H1 (cell line): ENCODE results near the gene HSPA4. TPM values are rescaled to one million over a fixed set of nuclear protein-coding genes. Genes with fewer than 3 reads are reported as not detected.

Experiments used
- CTCF ChIA-PET: fragments of 300-600 bp; sonication (Branson Sonifier 250); formaldehyde crosslinking; loops from one replicate; lab custom pipeline; 2021; ENCODE audit not compliant: partially characterized antibody; lab: Charles Lee
- POLR2A ChIA-PET: fragments of 300-600 bp; sonication (Branson Sonifier 250); formaldehyde crosslinking; loops from one replicate; lab custom pipeline; 2021; ENCODE audit warnings: inconsistent platforms; ENCODE audit not compliant: partially characterized antibody; lab: Charles Lee
- DNase-seq, 2 experiments: peaks; one replicate each; pipeline versions ENCODE4 v3.0.0 to v3.0.0-alpha.2; 2010 to 2022; ENCODE audit warnings: low spot score in 2 of 2, low read depth in 1 of 2, mixed read lengths in 1 of 2
- FAIRE-seq: peaks from 2 replicates; lab custom pipeline; 2011; peaks lifted over from hg19 to GRCh38; lab: Jason Lieb, UNC
- H2AFZ ChIP-seq: 2 replicates; pipeline ENCODE4 v1.8.1; 2012; ENCODE audit warnings: low read length, inconsistent platforms
- H2AK5ac ChIP-seq: 2 replicates; pipeline ENCODE4 v1.6.1; 2013; ENCODE audit warnings: low read depth, low read length
- H2BK120ac ChIP-seq: replicated peaks from 2 replicates; pipeline ENCODE3; 2013; ENCODE audit warnings: low read depth, low read length, inconsistent platforms
- H2BK12ac ChIP-seq: 2 replicates; pipeline ENCODE4 v1.6.1; 2013; ENCODE audit warnings: low read depth, low read length
- H2BK15ac ChIP-seq: 2 replicates; pipeline ENCODE4 v1.6.1; 2013; ENCODE audit warnings: low read length
- H2BK20ac ChIP-seq: 2 replicates; pipeline ENCODE4 v1.6.1; 2013; ENCODE audit warnings: low read length
- H2BK5ac ChIP-seq: 2 replicates; pipeline ENCODE4 v1.6.1; 2013; ENCODE audit warnings: low read depth, low read length
- H3K14ac ChIP-seq: 2 replicates; pipeline ENCODE4 v1.6.1; 2013; ENCODE audit warnings: inconsistent platforms; ENCODE audit not compliant: insufficient read length
- H3K18ac ChIP-seq: 2 replicates; pipeline ENCODE4 v1.6.1; 2013; ENCODE audit warnings: low read length; ENCODE audit errors: extremely low read depth
- H3K23ac ChIP-seq: 2 replicates; pipeline ENCODE4 v1.6.1; 2013; ENCODE audit warnings: inconsistent platforms; ENCODE audit not compliant: insufficient read length
- H3K23me2 ChIP-seq: 2 replicates; pipeline ENCODE4 v1.6.1; 2013; ENCODE audit warnings: low read depth, low read length
- H3K27ac ChIP-seq: 2 replicates; pipeline ENCODE4 v1.6.1; 2011; ENCODE audit warnings: low read depth, low read length, inconsistent platforms
- H3K27me3 ChIP-seq, 4 experiments: replicated peaks in 1 of 4; 1 replicate in 1 of 4; 2 replicates in 3 of 4; pipeline versions ENCODE4 v1.6.1 to v1.8.1; 2011 to 2013; ENCODE audit warnings: low read length in 3 of 4, mild to moderate bottlenecking in 3 of 4, inconsistent platforms in 2 of 4, mixed read lengths in 2 of 4, moderate library complexity in 1 of 4; ENCODE audit not compliant: control insufficient read depth in 3 of 4, insufficient read depth in 3 of 4; ENCODE audit errors: extremely low read depth in 1 of 4
- H3K36me3 ChIP-seq, 4 experiments: 2 replicates each; pipeline versions ENCODE4 v1.6.1 to v1.8.1; 2011 to 2013; ENCODE audit warnings: mild to moderate bottlenecking in 4 of 4, low read length in 3 of 4, moderate library complexity in 2 of 4, control low read depth in 1 of 4, inconsistent platforms in 1 of 4; ENCODE audit not compliant: insufficient read depth in 4 of 4, control insufficient read depth in 2 of 4
- H3K4ac ChIP-seq: replicated peaks from 2 replicates; pipeline ENCODE3; 2013; ENCODE audit warnings: low read length, low read depth, mixed read lengths, inconsistent platforms; ENCODE audit not compliant: insufficient read length
- H3K4me1 ChIP-seq, 4 experiments: replicated peaks in 1 of 4; 1 replicate in 1 of 4; 2 replicates in 3 of 4; pipeline versions ENCODE4 v1.6.1 to v1.8.1; 2011 to 2013; ENCODE audit warnings: low read length in 3 of 4, inconsistent platforms in 2 of 4, mixed read lengths in 1 of 4; ENCODE audit not compliant: insufficient read depth in 4 of 4, control insufficient read depth in 3 of 4
- H3K4me2 ChIP-seq, 2 experiments: 2 replicates each; pipeline versions ENCODE4 v1.6.1 to v1.8.1; 2011 to 2013; ENCODE audit warnings: low read depth in 2 of 2, low read length in 2 of 2, control low read depth in 1 of 2, inconsistent platforms in 1 of 2, mild to moderate bottlenecking in 1 of 2; ENCODE audit not compliant: insufficient read depth in 1 of 2
- H3K4me3 ChIP-seq, 4 experiments: fragments of 200-600, 300-600 bp in 1 of 4; sonication (generic), shearing (Covaris generic), sonication (Bioruptor Twin) in 1 of 4; 2 replicates each; pipeline versions ENCODE4 v1.5.1 to v1.8.1; 2011 to 2016; ENCODE audit warnings: low read length in 4 of 4, low read depth in 3 of 4, control low read depth in 2 of 4, inconsistent platforms in 2 of 4, mild to moderate bottlenecking in 2 of 4, mixed read lengths in 1 of 4, moderate library complexity in 1 of 4; ENCODE audit not compliant: insufficient read depth in 2 of 4; ENCODE audit errors: extremely low read depth in 1 of 4
- H3K56ac ChIP-seq: replicated peaks from 2 replicates; pipeline ENCODE3; 2013; ENCODE audit warnings: low read depth, mild to moderate bottlenecking, mixed read lengths, low read length, inconsistent platforms; ENCODE audit not compliant: insufficient read length
- H3K79me1 ChIP-seq: 2 replicates; pipeline ENCODE4 v1.6.1; 2013; ENCODE audit warnings: low read depth, low read length, control low read depth
- H3K79me2 ChIP-seq, 2 experiments: 2 replicates each; pipeline versions ENCODE4 v1.6.1 to v1.8.1; 2012 to 2013; ENCODE audit warnings: low read length in 2 of 2, mild to moderate bottlenecking in 2 of 2, inconsistent platforms in 1 of 2; ENCODE audit not compliant: insufficient read depth in 2 of 2, control insufficient read depth in 1 of 2
- H3K9ac ChIP-seq, 4 experiments: replicated peaks in 1 of 4; 1 replicate in 1 of 4; 2 replicates in 3 of 4; pipeline versions ENCODE4 v1.6.1 to v1.8.1; 2011 to 2013; ENCODE audit warnings: low read depth in 3 of 4, low read length in 3 of 4, control low read depth in 2 of 4, mild to moderate bottlenecking in 2 of 4, moderate library complexity in 2 of 4, inconsistent platforms in 1 of 4; ENCODE audit errors: extremely low read depth in 1 of 4
- H3K9me3 ChIP-seq, 2 experiments: 2 replicates each; pipeline versions ENCODE4 v1.6.1 to v1.8.1; 2012 to 2013; ENCODE audit warnings: mild to moderate bottlenecking in 2 of 2, moderate library complexity in 2 of 2, control low read depth in 1 of 2, inconsistent platforms in 1 of 2, low read depth in 1 of 2, low read length in 1 of 2, mixed read lengths in 1 of 2; ENCODE audit not compliant: insufficient read depth in 2 of 2
- H4K20me1 ChIP-seq, 2 experiments: replicated peaks in 1 of 2; 2 replicates each; pipeline versions ENCODE3 to v1.8.1; 2011 to 2013; ENCODE audit warnings: inconsistent platforms in 2 of 2, low read length in 2 of 2, mild to moderate bottlenecking in 1 of 2; ENCODE audit not compliant: insufficient read depth in 2 of 2, control insufficient read depth in 1 of 2
- H4K5ac ChIP-seq: 2 replicates; pipeline ENCODE4 v1.6.1; 2013; ENCODE audit warnings: low read length, low read depth, mixed read lengths, inconsistent platforms; ENCODE audit not compliant: insufficient read length
- H4K8ac ChIP-seq: 2 replicates; pipeline ENCODE4 v1.8.0; 2013; ENCODE audit warnings: mild to moderate bottlenecking, moderate library complexity, low read length, inconsistent platforms; ENCODE audit not compliant: insufficient read depth; ENCODE audit errors: extremely low read depth
- H4K91ac ChIP-seq: replicated peaks from 2 replicates; pipeline ENCODE3; 2013; ENCODE audit warnings: low read length, mixed read lengths, inconsistent platforms; ENCODE audit not compliant: insufficient read length
- EZH2 ChIP-seq: fragments of 200-600 bp; sonication (generic); IDR thresholded peaks from 2 replicates; pipeline ENCODE4 v1.7.1; 2012; ENCODE audit warnings: low read depth, mild to moderate bottlenecking, moderate library complexity, low read length, inconsistent platforms; ENCODE audit not compliant: severe bottlenecking
- WGBS, 2 experiments: shearing (Covaris generic) in 1 of 2; methylation state at CpG; one replicate each; pipeline versions ENCODE4 v1.1.6 to v1.1.7; 2013 to 2015; ENCODE audit warnings: low lambda C conversion rate in 2 of 2, mixed read lengths in 2 of 2, inconsistent platforms in 1 of 2, low coverage in 1 of 2, missing lambda C conversion rate in 1 of 2; ENCODE audit not compliant: insufficient replicate concordance in 2 of 2, insufficient coverage in 1 of 2, insufficient read length in 1 of 2; ENCODE audit errors: extremely low coverage in 1 of 2, missing lambda C conversion rate in 1 of 2; 5-methylcytosine and 5-hydroxymethylcytosine counted together
- polyA plus RNA-seq, 7 experiments: library from polyadenylated mRNA; depleted of rRNA in 3 of 7; stranded (reverse) in 5 of 7; unstranded in 2 of 7; fragments of >200 nt in 5 of 7; fragments of 200-250 nt in 2 of 7; gene quantifications; 1 replicate in 5 of 7; 2 replicates in 1 of 7; 4 replicates in 1 of 7; pipeline versions ENCODE4 v1.2.1 to v1.2.3, GENCODE V29; 2011 to 2013; ENCODE audit warnings: missing spikeins in 2 of 7, mixed read lengths in 2 of 7
- total RNA-seq: library from RNA; stranded (reverse); fragmentation: NEBNext Ultra II Directional; extraction: Animal tissue kit (Norgen Biotek cat#: 25700); gene quantifications from 2 replicates; pipeline ENCODE4 v1.2.1, GENCODE V29; 2021

Gene HSPA4
- total and polyA plus RNA-seq, 2 of the 8 experiments (the other 6 are each of a cell fraction or from before 2014, with no cell fraction given), result 28.9 to 445 TPM

DNA sequence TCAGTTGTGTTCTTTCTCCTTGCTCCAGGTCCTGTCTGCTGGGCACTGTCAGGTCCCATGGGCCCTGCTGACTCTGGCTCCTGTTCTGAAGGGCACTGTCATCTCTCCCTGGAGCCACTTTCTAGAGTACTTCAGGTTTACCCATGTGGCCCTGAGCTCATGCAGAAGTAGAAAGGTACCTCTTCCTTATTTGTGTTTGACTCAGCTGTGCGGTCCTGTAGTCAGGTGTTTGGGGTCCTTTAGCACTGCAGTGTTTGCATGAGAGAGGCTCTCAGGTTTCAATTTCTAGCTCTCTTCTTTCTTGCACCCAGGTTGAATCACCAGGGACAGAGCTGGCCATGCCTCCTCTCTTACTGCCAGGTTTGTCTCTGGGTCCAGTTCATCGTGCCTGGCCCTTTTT lies 71.5 kb downstream of the HSPA4 start:
- H3K23me2 ChIP-seq, result peaks cover under 1% of the 10 kb centered on the region; the same call in 1 of the 2 replicates
- FAIRE-seq, result no peak
- H2AK5ac ChIP-seq, result no peak overlapping the region
- H2BK120ac ChIP-seq, result no peak overlapping the region
- H3K79me1 ChIP-seq, result no peaks in the 10 kb centered on the region
- H4K5ac ChIP-seq, result no peak overlapping the region
- H2BK5ac ChIP-seq, result no peak overlapping the region
- no peaks in the 10 kb centered on the region for H4K20me1 ChIP-seq
- H4K91ac ChIP-seq, result no peak overlapping the region
- 78% methylated on average over 2 of the region's 2 CpGs; no CpG with 5 or more reads in 1 of the 2 experiments for WGBS, 2 experiments
- H3K4me2 ChIP-seq, result no peak overlapping the region
- ChIA-PET CTCF (interaction anchor here (0.8 to 2.0 kb wide), 4 partner anchors 10 to 125 kb away, joined by 3 to 10 read pairs (median 6); no protein-coding TSS in a partner anchor), POLR2A (no interaction called here)
- H2AFZ ChIP-seq, result no peak overlapping the region
- no peak overlapping the region for H3K14ac ChIP-seq
- no peak overlapping the region for H2BK20ac ChIP-seq
- H3K18ac ChIP-seq, result no peak overlapping the region
- no peak overlapping the region for H3K27ac ChIP-seq
- H3K4me1 ChIP-seq, result no peaks in the 10 kb centered on the region
- no peaks in the 10 kb centered on the region for H3K79me2 ChIP-seq
- H3K36me3 ChIP-seq, result no peaks in the 10 kb centered on the region
- no peak overlapping the region for H3K4me3 ChIP-seq
- no peak overlapping the region for H3K9ac ChIP-seq
- H3K23ac ChIP-seq, result no peak overlapping the region
- no peak overlapping the region for H2BK12ac ChIP-seq
- peaks cover 0 to 2% (median under 1%) of the 10 kb centered on the region in 4 experiments; a peak in 1 of 7 replicates for H3K27me3 ChIP-seq
- H3K56ac ChIP-seq, result no peak overlapping the region
- no peaks in the 10 kb centered on the region for H3K9me3 ChIP-seq
- H2BK15ac ChIP-seq, result no peak overlapping the region
- DNase-seq, result no peak
- H4K8ac ChIP-seq, result no peak overlapping the region
- H3K4ac ChIP-seq, result no peak overlapping the region
- TF ChIP-seq EZH2, result no peak
